HEK293 (cell line): ENCODE results near the gene CABLES2.

Experiments used
- CTCF ChIA-PET: fragments of 350-600 bp; formaldehyde crosslinking; extraction: SDS; loops from one replicate; lab custom pipeline; 2021; ENCODE audit warnings: antibody characterized with exemption; lab: Yijun Ruan, JAX
- POLR2A ChIA-PET: fragments of 300-600 bp; formaldehyde crosslinking; extraction: SDS; loops from one replicate; lab custom pipeline; 2020; ENCODE audit warnings: antibody characterized with exemption, inconsistent platforms; lab: Yijun Ruan, JAX
- H3K27ac ChIP-seq: fragments of 200-500 bp; sonication (Bioruptor generic); 2 replicates; pipeline ENCODE4 v1.5.1; 2014; ENCODE audit warnings: low read depth, low read length, control low read depth, inconsistent platforms; ENCODE audit errors: extremely low read depth
- H3K36me3 ChIP-seq, 2 experiments: fragments of 200-500 bp in 1 of 2; sonication (Bioruptor generic) in 1 of 2; 1 replicate in 1 of 2; 2 replicates in 1 of 2; pipeline ENCODE4 v1.5.1; 2014 to 2017; ENCODE audit warnings: inconsistent platforms in 2 of 2, low read length in 2 of 2; ENCODE audit not compliant: control insufficient read depth in 2 of 2, insufficient read depth in 1 of 2
- H3K4me1 ChIP-seq: fragments of 200-500 bp; sonication (Bioruptor generic); 2 replicates; pipeline ENCODE4 v1.5.1; 2014; ENCODE audit warnings: mild to moderate bottlenecking, low read length, inconsistent platforms; ENCODE audit not compliant: control insufficient read depth, insufficient read depth
- H3K4me3 ChIP-seq: 2 replicates; pipeline ENCODE4 v1.5.1; 2011; ENCODE audit warnings: low read depth, mild to moderate bottlenecking, control low read depth, low read length, moderate library complexity
- H3K9me3 ChIP-seq: fragments of 200-500 bp; sonication (Bioruptor generic); 2 replicates; pipeline ENCODE4 v1.5.1; 2014; ENCODE audit warnings: low read depth, low read length, inconsistent platforms; ENCODE audit not compliant: control insufficient read depth, insufficient read depth
- EGR2 ChIP-seq: fragments of 450-650 bp; formaldehyde crosslinking; IDR thresholded peaks from 2 replicates; pipeline ENCODE4 v1.5.1; 2016; ENCODE audit warnings: low read depth, missing biosample characterization, missing genetic modification characterization
- GFI1B ChIP-seq: fragments of 450-650 bp; formaldehyde crosslinking; IDR thresholded peaks from 2 replicates; pipeline ENCODE4 v1.5.1; 2016; ENCODE audit warnings: missing biosample characterization, missing genetic modification characterization
- GLIS1 ChIP-seq: fragments of 450-650 bp; formaldehyde crosslinking; IDR thresholded peaks from 2 replicates; pipeline ENCODE4 v1.5.1; 2016; ENCODE audit warnings: missing biosample characterization, missing genetic modification characterization
- GLIS2 ChIP-seq: fragments of 450-650 bp; formaldehyde crosslinking; IDR thresholded peaks from 2 replicates; pipeline ENCODE4 v1.5.1; 2016; ENCODE audit warnings: missing biosample characterization, missing genetic modification characterization
- HIC1 ChIP-seq: fragments of 450-650 bp; formaldehyde crosslinking; IDR thresholded peaks from 2 replicates; pipeline ENCODE4 v1.5.1; 2016; ENCODE audit warnings: missing biosample characterization, missing genetic modification characterization
- KLF1 ChIP-seq: fragments of 450-650 bp; formaldehyde crosslinking; IDR thresholded peaks from 2 replicates; pipeline ENCODE4 v1.5.1; 2016; ENCODE audit warnings: missing biosample characterization, missing genetic modification characterization
- SALL2 ChIP-seq: fragments of 450-650 bp; formaldehyde crosslinking; IDR thresholded peaks from 2 replicates; pipeline ENCODE4 v1.5.0; 2017; ENCODE audit warnings: missing biosample characterization, mild to moderate bottlenecking, missing genetic modification characterization, borderline replicate concordance
- SETDB1 ChIP-seq: IDR thresholded peaks from one replicate; pipeline ENCODE4 v1.6.1; 2017; ENCODE audit warnings: mild to moderate bottlenecking, low read length, moderate library complexity, mixed read lengths; ENCODE audit not compliant: insufficient read length
- SP2 ChIP-seq: fragments of 450-650 bp; formaldehyde crosslinking; IDR thresholded peaks from 2 replicates; pipeline ENCODE4 v1.5.1; 2016; ENCODE audit warnings: missing biosample characterization, missing genetic modification characterization
- TCF7L2 ChIP-seq: IDR thresholded peaks from 2 replicates; pipeline ENCODE4 v1.6.1; 2011; ENCODE audit warnings: low read depth, mild to moderate bottlenecking, inconsistent platforms, low read length, moderate library complexity, borderline replicate concordance
- YY2 ChIP-seq: fragments of 450-650 bp; formaldehyde crosslinking; IDR thresholded peaks from 2 replicates; pipeline ENCODE4 v1.5.1; 2016; ENCODE audit warnings: missing biosample characterization, missing genetic modification characterization
- ZBTB8A ChIP-seq: fragments of 450-650 bp; formaldehyde crosslinking; IDR thresholded peaks from 2 replicates; pipeline ENCODE4 v1.5.1; 2016; ENCODE audit warnings: missing biosample characterization, missing genetic modification characterization
- ZFHX2 ChIP-seq: fragments of 450-650 bp; formaldehyde crosslinking; conservative IDR thresholded peaks from 2 replicates; pipeline ENCODE4 v1.5.1; 2016; ENCODE audit warnings: missing biosample characterization, missing genetic modification characterization
- ZFP3 ChIP-seq: fragments of 450-650 bp; formaldehyde crosslinking; IDR thresholded peaks from 2 replicates; pipeline ENCODE4 v1.5.1; 2016; ENCODE audit warnings: low read depth, missing biosample characterization, missing genetic modification characterization
- ZFP69B ChIP-seq: fragments of 450-650 bp; formaldehyde crosslinking; IDR thresholded peaks from 2 replicates; pipeline ENCODE4 v1.5.1; 2016; ENCODE audit warnings: missing biosample characterization, missing genetic modification characterization
- ZNF157 ChIP-seq: fragments of 450-650 bp; formaldehyde crosslinking; IDR thresholded peaks from 2 replicates; pipeline ENCODE4 v1.5.1; 2016; ENCODE audit warnings: missing biosample characterization, missing genetic modification characterization
- ZNF174 ChIP-seq: fragments of 450-650 bp; formaldehyde crosslinking; IDR thresholded peaks from 2 replicates; pipeline ENCODE4 v1.5.0; 2017; ENCODE audit warnings: missing biosample characterization, mild to moderate bottlenecking, missing genetic modification characterization
- ZNF202 ChIP-seq: fragments of 450-650 bp; formaldehyde crosslinking; IDR thresholded peaks from 2 replicates; pipeline ENCODE4 v1.5.1; 2016; ENCODE audit warnings: missing biosample characterization, missing genetic modification characterization, borderline replicate concordance
- ZNF214 ChIP-seq: fragments of 450-650 bp; formaldehyde crosslinking; IDR thresholded peaks from 2 replicates; pipeline ENCODE4 v1.5.1; 2017; ENCODE audit warnings: missing biosample characterization, mild to moderate bottlenecking, missing genetic modification characterization, borderline replicate concordance
- ZNF223 ChIP-seq: fragments of 450-650 bp; formaldehyde crosslinking; IDR thresholded peaks from 2 replicates; pipeline ENCODE4 v1.5.1; 2016; ENCODE audit warnings: missing biosample characterization, missing genetic modification characterization
- ZNF23 ChIP-seq: fragments of 450-650 bp; formaldehyde crosslinking; IDR thresholded peaks from 2 replicates; pipeline ENCODE4 v1.5.1; 2016; ENCODE audit warnings: missing biosample characterization, missing genetic modification characterization, borderline replicate concordance
- ZNF341 ChIP-seq: fragments of 450-650 bp; formaldehyde crosslinking; IDR thresholded peaks from 2 replicates; pipeline ENCODE4; 2016; ENCODE audit warnings: low read depth, missing biosample characterization, missing genetic modification characterization
- ZNF416 ChIP-seq: fragments of 450-650 bp; formaldehyde crosslinking; IDR thresholded peaks from 2 replicates; pipeline ENCODE4 v1.5.1; 2016; ENCODE audit warnings: missing biosample characterization, missing genetic modification characterization
- ZNF521 ChIP-seq: fragments of 450-650 bp; formaldehyde crosslinking; IDR thresholded peaks from 2 replicates; pipeline ENCODE4 v1.5.1; 2017; ENCODE audit warnings: missing biosample characterization, mild to moderate bottlenecking, missing genetic modification characterization
- ZNF555 ChIP-seq: fragments of 450-650 bp; formaldehyde crosslinking; conservative IDR thresholded peaks from 2 replicates; pipeline ENCODE4 v1.5.1; 2017; ENCODE audit warnings: missing biosample characterization, mild to moderate bottlenecking, missing genetic modification characterization, inconsistent platforms
- ZNF610 ChIP-seq: fragments of 450-650 bp; formaldehyde crosslinking; IDR thresholded peaks from 2 replicates; pipeline ENCODE4 v1.5.1; 2016; ENCODE audit warnings: missing biosample characterization, missing genetic modification characterization, borderline replicate concordance
- ZNF660 ChIP-seq: fragments of 450-650 bp; IDR thresholded peaks from 2 replicates; pipeline ENCODE4 v1.5.1; 2018; ENCODE audit warnings: missing biosample characterization, mild to moderate bottlenecking, missing genetic modification characterization
- ZNF704 ChIP-seq: fragments of 450-650 bp; formaldehyde crosslinking; IDR thresholded peaks from 2 replicates; pipeline ENCODE4 v1.5.1; 2016; ENCODE audit warnings: missing biosample characterization, missing genetic modification characterization
- ZNF76 ChIP-seq: fragments of 450-650 bp; formaldehyde crosslinking; IDR thresholded peaks from 2 replicates; pipeline ENCODE4; 2016; ENCODE audit warnings: low read depth, missing biosample characterization, missing genetic modification characterization, borderline replicate concordance
- ZXDB ChIP-seq: fragments of 450-650 bp; formaldehyde crosslinking; IDR thresholded peaks from 2 replicates; pipeline ENCODE4 v1.5.1; 2016; ENCODE audit warnings: missing biosample characterization, missing genetic modification characterization

The CABLES2 gene

GRCh38 chr20:62424249-62425107 lies 17.4 kb upstream of the CABLES2 start:
- H3K36me3 ChIP-seq = no peaks in the 10 kb centered on the region
- H3K4me1 ChIP-seq = no peaks in the 10 kb centered on the region
- CTCF ChIA-PET = interaction anchor here (0.6 to 1.7 kb wide), 3 partner anchors 13 to 194 kb away, joined by 3 to 5 read pairs (median 3); no protein-coding TSS in a partner anchor
- H3K4me3 ChIP-seq = no peak overlapping the region
- POLR2A ChIA-PET = no interaction called here
- no peaks in the 10 kb centered on the region for H3K9me3 ChIP-seq
- no peak for TF ChIP-seq ZNF174
- TF ChIP-seq ZNF704 (tag by site-specific recombination) = no peak
- TF ChIP-seq ZNF416 (tag by site-specific recombination) = no peak
- TF ChIP-seq ZXDB = no peak
- TF ChIP-seq ZNF660 = no peak
- no peak for TF ChIP-seq YY2
- TF ChIP-seq ZNF223 (tag by site-specific recombination) = no peak
- TF ChIP-seq SETDB1 = no peak
- TF ChIP-seq GLIS1 = peak; percentile 95
- TF ChIP-seq KLF1 (tag by site-specific recombination) = 0 out of 2 replicates have a peak, but pooled peaks have one; percentile 51
- no peak for TF ChIP-seq HIC1 (tag by site-specific recombination)
- no peak for TF ChIP-seq ZNF214
- no peak for TF ChIP-seq ZNF157 (tag by site-specific recombination)
- no peak for TF ChIP-seq ZNF202 (tag by site-specific recombination)
- TF ChIP-seq GFI1B = no peak
- no peak overlapping the region for H3K27ac ChIP-seq

DNA sequence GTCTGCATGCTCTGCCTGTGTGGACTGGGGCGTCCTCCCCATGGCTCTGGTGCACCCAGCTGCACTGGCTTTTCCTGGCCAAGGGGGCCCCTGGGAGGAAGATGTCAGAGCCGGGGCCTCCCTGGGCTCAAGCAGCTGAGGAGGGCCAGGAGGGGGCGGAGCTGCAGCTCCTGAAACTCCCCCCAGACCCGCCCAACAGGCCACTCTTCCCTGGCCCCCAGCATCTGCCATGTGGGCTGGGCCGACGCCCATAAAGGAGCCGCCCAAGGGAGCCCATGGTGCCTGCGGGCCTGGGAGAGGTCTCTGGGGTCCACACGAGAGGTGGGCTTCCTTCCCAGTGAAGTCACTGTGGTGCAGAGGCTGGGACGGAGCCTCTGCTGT lies 16.2 kb upstream of the CABLES2 start:
- CTCF ChIA-PET = interaction anchor here (0.5 to 1.2 kb wide), 2 partner anchors 18 to 195 kb away, joined by 3 to 4 read pairs; no protein-coding TSS in a partner anchor
- no peak overlapping the region for H3K4me3 ChIP-seq
- H3K27ac ChIP-seq = no peak overlapping the region
- POLR2A ChIA-PET = interaction anchor here (0.6 kb wide), 1 partner anchor 249 kb away, joined by 4 read pairs; no protein-coding TSS in a partner anchor
- no peaks in the 10 kb centered on the region for H3K4me1 ChIP-seq
- no peaks in the 10 kb centered on the region for H3K36me3 ChIP-seq
- TF ChIP-seq ZNF521 (tag by site-specific recombination) (no peak), ZNF555 (tag by site-specific recombination) (no peak), ZNF76 (no peak), ZBTB8A (tag by site-specific recombination) (0 out of 2 replicates have a peak, but pooled peaks have one; percentile 20), EGR2 (tag by site-specific recombination) (peak; percentile 44; the same call in 1 of the 2 replicates), GLIS2 (tag by site-specific recombination) (peak; percentile 23; the same call in 1 of the 2 replicates), ZNF341 (tag by site-specific recombination) (no peak), ZFHX2 (tag by site-specific recombination) (peak; percentile 45; the same call in 1 of the 2 replicates), SALL2 (tag by site-specific recombination) (no peak), ZNF23 (tag by site-specific recombination) (no peak), ZFP3 (no peak), KLF1 (tag by site-specific recombination) (peak; percentile 79), ZNF174 (no peak), TCF7L2 (no peak), ZNF610 (tag by site-specific recombination) (no peak), SP2 (peak; percentile 6; the same call in 1 of the 2 replicates), GLIS1 (peak; percentile 68), ZFP69B (tag by site-specific recombination) (no peak)
- no peaks in the 10 kb centered on the region for H3K9me3 ChIP-seq
